HG03066 (cell line): ENCODE results near the gene LINS1.
A peak's percentile ranks its signal among the peaks of the same experiment; 100 is the strongest.
"Not testable (repeated sequence)": the region's sequence is repeated elsewhere in the genome, so short reads cannot be mapped to it uniquely, and the experiment has no call there.

Experiments used
- ATAC-seq: cut with Tn5 transposase; IDR thresholded peaks from one replicate; pipeline ENCODE4 v1.9.1; 2021; ENCODE audit warnings: low read depth; ENCODE audit not compliant: unreplicated experiment

LINS1 gene

DNA sequence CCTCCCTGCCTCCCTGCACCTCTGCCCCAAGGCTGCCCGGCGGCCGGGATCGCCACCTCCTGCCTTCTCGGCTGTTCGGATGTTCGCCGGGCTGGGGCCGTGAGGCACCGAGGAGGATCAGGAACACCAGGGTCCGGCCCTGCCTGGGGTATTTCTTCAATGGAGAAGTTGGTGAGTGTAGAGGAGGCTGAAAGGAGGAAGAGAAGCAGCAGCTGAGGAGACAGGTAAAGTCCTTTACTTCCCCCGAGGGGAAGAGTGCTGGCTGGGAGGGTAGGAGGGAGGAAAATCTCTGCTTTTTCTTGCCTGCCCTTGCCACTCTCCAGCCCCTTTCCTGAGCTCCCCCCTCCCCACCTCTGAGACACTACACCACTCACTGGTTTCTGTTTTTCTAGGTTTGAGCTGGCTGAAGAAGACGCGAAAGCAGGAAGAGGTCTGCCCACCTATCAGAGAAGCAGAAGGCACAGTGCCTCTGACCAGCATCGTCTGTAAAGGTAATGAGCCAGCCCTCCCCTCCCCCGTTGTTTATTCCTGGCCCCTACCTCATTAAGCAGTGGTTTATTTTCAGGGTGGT is 924 bp upstream of the LINS1 start:
- peak; percentile 45 for ATAC-seq

- ATAC-seq = peak; percentile 11
These were observed 344 bp downstream of the LINS1 start for GRCh38 chr15:100601617-100602063.

DNA sequence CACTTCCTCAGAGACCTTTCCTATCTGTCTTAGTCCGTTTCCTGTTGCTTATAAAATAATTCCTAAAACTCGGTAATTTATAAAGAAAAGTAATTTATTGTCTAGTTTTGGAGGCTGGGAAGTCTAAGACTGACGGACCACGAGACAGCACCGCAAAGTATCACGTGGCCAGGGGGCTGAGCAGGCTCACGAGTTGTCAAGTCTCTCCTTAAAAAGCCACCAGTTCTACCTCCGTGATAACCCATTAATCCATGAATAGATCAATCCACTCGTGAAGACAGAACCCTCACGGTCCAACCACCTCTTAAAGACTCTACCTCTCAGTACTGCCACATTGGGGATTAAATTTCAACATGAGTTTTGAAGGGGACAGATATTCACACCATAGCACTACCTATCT is 821 bp downstream of the LINS1 start:
- no peak for ATAC-seq

- ATAC-seq = no peak
These were observed 3.3 kb downstream of the LINS1 start for GRCh38 chr15:100598655-100599054.

- no peak for ATAC-seq
These were observed 4.1 kb downstream of the LINS1 start for GRCh38 chr15:100597862-100598261.

DNA sequence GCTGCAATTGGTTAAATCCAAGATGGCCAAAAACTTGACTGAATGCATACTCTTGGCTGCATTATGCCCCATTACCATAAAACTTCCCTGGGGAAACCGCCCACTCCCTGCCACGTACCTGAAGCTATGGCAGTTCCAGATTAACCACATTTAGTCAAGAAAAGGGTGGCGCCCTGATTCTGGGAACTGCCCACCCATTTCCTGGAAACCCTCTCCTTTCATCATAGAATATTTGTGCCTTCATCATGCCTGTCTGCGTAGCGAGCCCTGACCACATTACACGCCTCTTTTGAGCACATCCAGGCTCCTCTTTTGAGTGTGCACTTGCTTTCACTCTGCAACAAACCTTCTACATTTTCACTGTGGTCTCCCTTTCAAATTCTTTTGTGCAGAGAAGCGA is 5.2 kb downstream of the LINS1 start:
- peak; percentile 76 for ATAC-seq

DNA sequence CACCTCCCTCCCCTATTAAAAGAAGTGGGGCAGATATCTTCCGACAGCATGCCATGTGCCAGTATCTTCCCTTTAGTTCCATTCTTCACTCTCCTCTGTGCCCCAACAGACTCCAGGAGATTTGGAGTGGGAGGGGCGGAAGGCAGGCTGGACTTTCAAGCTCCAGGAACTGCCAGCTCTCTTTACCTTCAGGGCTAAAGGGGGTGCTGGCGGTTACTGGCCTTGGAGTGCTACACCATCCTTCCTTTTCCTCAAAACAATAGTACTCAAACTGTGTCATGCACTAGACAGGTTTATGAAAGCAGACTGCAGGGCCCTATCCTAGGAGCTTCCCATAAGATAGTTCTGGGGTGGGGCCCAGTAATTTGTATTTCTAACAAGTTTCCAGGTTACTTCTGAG is 6.0 kb downstream of the LINS1 start:
- no peak for ATAC-seq

GRCh38 chr15:100593431-100593830 is 8.6 kb downstream of the LINS1 start:
- ATAC-seq = no peak

DNA sequence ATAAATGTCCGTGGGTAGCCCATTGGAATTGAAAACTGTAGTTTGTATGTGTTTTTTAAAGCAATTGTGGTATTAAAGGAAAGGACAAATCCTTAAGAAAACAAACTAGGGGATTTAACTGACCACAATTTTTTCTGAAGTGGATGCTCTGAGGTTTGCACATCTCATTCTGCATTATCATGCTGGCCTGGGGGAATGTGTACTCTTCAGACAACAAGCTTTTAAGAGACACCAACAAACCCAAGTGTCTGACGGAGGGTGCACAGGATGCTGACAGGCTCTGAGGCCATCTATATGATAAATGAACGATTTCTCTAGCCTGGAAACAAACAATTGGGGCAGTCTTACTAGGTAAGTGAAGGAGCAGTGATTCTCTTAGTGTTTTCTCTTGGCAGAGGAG is 9.1 kb downstream of the LINS1 start:
- ATAC-seq = no peak

DNA sequence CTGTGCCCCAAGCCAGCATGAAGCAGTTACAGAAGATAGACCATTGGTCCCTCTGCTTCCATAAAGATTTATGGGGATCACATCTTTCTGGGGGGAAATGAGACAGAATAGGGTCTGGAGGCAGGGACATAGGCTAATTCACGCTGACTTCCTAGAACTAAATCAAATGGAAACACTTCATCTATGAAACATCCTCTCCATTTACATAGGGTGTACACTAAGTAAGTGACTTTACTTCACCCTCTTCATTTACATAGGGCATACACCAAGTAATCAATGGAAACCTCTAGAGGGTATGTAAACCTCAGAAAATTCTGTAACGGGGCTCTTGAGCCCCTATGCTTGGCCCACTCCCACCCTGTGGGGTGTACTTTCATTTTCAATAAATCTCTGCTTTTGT is 10.1 kb downstream of the LINS1 start:
- no peak for ATAC-seq

- not testable (repeated sequence) for ATAC-seq
These were observed 10.8 kb downstream of the LINS1 start for GRCh38 chr15:100591163-100591562.

DNA sequence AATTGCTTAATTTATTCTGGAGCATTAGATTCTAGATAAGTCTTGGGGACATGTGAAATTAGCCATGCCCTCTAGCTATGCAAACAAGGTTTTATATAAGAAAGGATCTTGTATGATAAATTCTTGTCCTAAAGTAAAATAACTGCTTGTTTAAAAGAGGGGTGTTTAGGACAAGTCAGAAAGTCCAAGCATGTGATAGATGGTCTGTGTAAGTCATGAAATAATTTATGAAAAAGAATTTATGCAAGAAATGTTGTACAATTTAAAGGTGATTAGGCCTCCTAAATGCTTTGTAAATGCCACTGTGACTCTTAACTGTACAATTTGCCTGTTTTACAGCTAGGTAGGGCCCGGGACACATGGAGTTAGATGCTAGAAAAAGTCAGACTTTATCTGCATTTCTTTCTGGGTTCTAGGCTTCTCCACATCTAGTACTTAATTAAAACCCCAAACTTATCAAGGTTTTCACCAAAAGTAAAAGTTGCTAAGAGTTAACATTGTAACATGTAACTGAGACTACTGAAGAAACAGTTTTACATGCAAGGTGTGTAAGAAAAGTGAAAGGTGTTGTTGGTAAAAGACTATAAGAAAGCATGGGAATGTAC is 13.2 kb downstream of the LINS1 start:
- no peak for ATAC-seq

DNA sequence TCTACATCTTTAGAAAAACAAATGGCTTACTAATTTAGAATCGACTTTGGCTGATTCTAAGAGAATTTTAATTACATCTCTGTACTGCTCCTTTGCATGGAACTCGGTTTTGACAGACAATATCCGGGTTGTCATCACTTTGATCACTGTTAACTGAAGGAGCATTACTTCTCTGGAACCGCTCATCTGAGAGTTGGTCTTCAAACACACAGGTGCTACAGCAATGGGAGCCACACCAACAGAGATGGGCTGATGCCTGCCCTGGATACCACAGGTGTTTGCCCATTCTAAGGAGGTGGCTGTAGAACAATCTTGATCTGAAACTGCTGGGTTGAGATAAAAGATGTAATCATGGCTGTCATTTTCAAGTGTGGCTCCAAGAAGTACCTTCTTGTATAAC is 21.6 kb downstream of the LINS1 start:
- no peak for ATAC-seq

- no peak for ATAC-seq
These were observed 28.5 kb downstream of the LINS1 start for GRCh38 chr15:100573526-100573925.

DNA sequence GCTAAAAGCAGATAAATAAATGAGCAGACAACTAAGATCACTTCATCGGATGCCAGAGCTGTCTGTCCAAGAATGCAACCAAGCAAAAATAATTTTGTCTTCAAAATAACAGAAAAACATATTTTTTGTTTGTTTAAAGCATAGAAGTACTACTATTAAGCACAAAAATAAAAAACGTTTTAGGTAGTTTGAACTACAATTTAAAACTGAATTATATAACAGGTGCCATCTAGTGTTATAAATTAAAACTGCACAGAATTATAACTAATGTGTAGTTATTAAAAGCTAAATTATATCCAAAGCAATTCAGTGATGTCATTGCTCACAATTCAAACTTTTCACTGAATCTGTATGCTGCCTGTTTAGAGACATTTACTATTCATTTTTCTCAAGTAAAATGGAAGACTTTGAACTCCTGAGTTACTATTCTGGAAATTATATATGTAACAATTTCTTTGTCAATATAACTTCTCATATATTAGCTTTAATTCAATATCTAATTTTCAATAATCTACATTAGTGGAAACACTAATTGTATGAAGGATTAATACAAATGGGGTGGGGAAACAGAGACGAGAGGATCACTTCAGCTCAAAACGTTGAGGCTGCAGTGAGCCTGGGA is 29.5 kb downstream of the LINS1 start:
- no peak for ATAC-seq

GRCh38 chr15:100571592-100572167 is 30.3 kb downstream of the LINS1 start:
- no peak for ATAC-seq

GRCh38 chr15:100570735-100571313 is 31.2 kb downstream of the LINS1 start:
- peak; percentile 90 for ATAC-seq

GRCh38 chr15:100570275-100570674 is 31.7 kb downstream of the LINS1 start:
- ATAC-seq = no peak

DNA sequence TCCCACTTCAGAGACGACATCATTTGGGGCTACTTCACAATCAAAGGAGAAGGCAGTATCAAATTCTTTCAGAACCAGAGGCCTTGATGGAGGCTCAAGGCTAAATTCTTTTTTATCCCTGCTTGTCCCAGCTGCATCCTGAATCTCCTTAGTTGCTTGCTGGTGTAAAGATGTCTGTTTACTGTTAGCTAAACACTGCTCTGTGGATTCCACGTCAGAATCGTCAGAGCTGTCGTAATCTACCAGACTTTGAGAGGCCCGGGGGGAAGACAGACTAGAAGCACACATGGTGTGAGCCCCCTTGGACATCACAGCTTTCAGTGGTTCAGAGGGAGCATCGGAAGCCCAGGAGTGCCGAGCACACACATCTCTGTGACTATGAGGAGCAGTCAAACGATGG is 32.6 kb downstream of the LINS1 start:
- ATAC-seq = no peak

DNA sequence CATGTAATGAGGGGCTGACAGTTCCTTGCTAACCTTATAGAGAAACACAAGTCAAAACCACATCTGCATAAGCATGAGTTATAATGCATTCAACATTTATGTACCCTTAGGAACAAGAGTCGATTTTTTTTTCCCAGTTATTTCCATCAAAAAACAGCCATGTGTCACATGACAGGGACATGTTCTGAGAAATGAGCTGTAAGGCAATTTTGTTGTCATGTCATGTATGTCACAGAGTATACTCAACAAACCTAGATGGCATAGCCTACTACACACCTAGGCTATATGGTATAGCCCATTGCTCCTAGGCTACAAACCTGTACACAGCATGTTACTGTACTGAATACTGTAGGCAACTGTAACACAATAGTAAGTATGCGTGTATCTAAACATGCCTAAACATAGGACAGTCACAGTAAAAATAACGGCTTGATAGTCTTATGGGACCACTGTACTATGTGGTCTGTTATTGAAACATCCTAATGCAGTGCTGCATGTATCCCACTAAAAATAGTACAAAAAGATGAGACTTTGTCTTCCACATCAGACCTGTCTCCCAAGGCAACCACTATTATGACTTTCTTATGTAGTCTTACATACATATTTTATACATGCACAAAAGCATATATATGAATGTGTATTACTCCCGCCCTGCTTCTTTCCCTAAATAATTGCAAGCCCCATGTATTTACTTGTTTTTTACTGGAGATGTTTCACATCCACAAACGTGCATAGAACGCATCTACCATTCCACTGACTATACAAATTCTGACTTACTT is 34.9 kb downstream of the LINS1 start:
- no peak for ATAC-seq

- no peak for ATAC-seq
These were observed 36.4 kb downstream of the LINS1 start for GRCh38 chr15:100565591-100565990.
